ENCODE measurements around the gene TMEM8B.
A peak's percentile ranks its signal among the peaks of the same experiment; 100 is the strongest.
"Not testable (repeated sequence)": the region's sequence is repeated elsewhere in the genome, so short reads cannot be mapped to it uniquely, and the experiment has no call there.

Gene TMEM8B

GRCh38 chr9:35870351-35870923, 41.4 kb downstream of the TMEM8B start, which contains the start of gene OR13J1:
TSS of gene OR13J1 (minus strand) at chr9:35870401. CDS start at chr9:35870401, 0 bp downstream.
- DNase-seq, result no peak

- DNase-seq, result no peak
Measured at GRCh38 chr9:35871545-35871944, 42.5 kb downstream of the TMEM8B start.

GRCh38 chr9:35872505-35872904, 43.5 kb downstream of the TMEM8B start:
- no peak for DNase-seq

- peak; percentile 68 for DNase-seq
Measured at GRCh38 chr9:35882263-35882848, 53.3 kb downstream of the TMEM8B start.

- DNase-seq, result no peak
Measured at GRCh38 chr9:35882996-35883395, 54.0 kb downstream of the TMEM8B start.

- not testable (repeated sequence) for DNase-seq
Measured at GRCh38 chr9:35884908-35885307, 55.9 kb downstream of the TMEM8B start.

- no peak for DNase-seq
Measured at GRCh38 chr9:35891646-35892045, 62.6 kb downstream of the TMEM8B start.

- no peak for DNase-seq
Measured at GRCh38 chr9:35892051-35892450, 63.0 kb downstream of the TMEM8B start.

- no peak for DNase-seq
Measured at GRCh38 chr9:35896570-35896969, 67.5 kb downstream of the TMEM8B start.

- not testable (repeated sequence) for DNase-seq
Measured at GRCh38 chr9:35897376-35898099, 68.5 kb downstream of the TMEM8B start.

- DNase-seq, result no peak
Measured at GRCh38 chr9:35898337-35898736, 69.3 kb downstream of the TMEM8B start.

- no peak for DNase-seq
Measured at GRCh38 chr9:35899021-35899420, 70.0 kb downstream of the TMEM8B start.

GRCh38 chr9:35903049-35903448, 74.0 kb downstream of the TMEM8B start:
- no peak for DNase-seq

GRCh38 chr9:35904338-35904737, 75.3 kb downstream of the TMEM8B start:
- no peak for DNase-seq

GRCh38 chr9:35905051-35905781, 76.2 kb downstream of the TMEM8B start:
- no peak for DNase-seq

GRCh38 chr9:35905912-35906679, 77.1 kb downstream of the TMEM8B start, which contains the start of gene HRCT1:
TSS of gene HRCT1 (plus strand) at chr9:35906202. CDS start at chr9:35906288, 86 bp downstream.
- no peak for DNase-seq

GRCh38 chr9:35906923-35907699, 78.1 kb downstream of the TMEM8B start:
- no peak for DNase-seq

GRCh38 chr9:35907711-35908503, 78.9 kb downstream of the TMEM8B start:
- DNase-seq, result no peak

- no peak for DNase-seq
Measured at GRCh38 chr9:35908504-35909125, 79.6 kb downstream of the TMEM8B start.

- DNase-seq, result no peak
Measured at GRCh38 chr9:35909274-35909673, 80.2 kb downstream of the TMEM8B start, which contains the start of gene SPAAR. TSS of gene SPAAR (plus strand) at chr9:35909490. CDS start at chr9:35910464, 974 bp downstream.
